Transverse colon (tissue), 4 donors: ENCODE measurements around the gene SCN8A. TPM values are rescaled to one million over a fixed set of nuclear protein-coding genes. Genes with fewer than 3 reads are reported as not detected.

Source experiments
- DNase-seq: peaks from one replicate; pipeline ENCODE4 v3.0.0-alpha.2; 2019
- H3K27ac ChIP-seq, 4 donors: fragments of 200-600 bp; sonication (generic); 2 replicates each; pipeline ENCODE4 v1.5.1; 2016 to 2018; ENCODE audit warnings: inconsistent platforms in 4 of 4
- H3K27me3 ChIP-seq: fragments of 200-600 bp; sonication (generic); 2 replicates; pipeline ENCODE4 v1.5.1; 2017; ENCODE audit warnings: inconsistent platforms
- H3K36me3 ChIP-seq, 4 donors: fragments of 200-600 bp; sonication (generic); 2 replicates each; pipeline ENCODE4 v1.5.1; 2017 to 2019; ENCODE audit warnings: inconsistent platforms in 4 of 4
- H3K4me1 ChIP-seq, 4 donors: fragments of 200-600 bp; sonication (generic); 2 replicates each; pipeline ENCODE4 v1.5.1; 2017 to 2020; ENCODE audit warnings: inconsistent platforms in 4 of 4
- H3K4me3 ChIP-seq, 4 donors: fragments of 200-600 bp; sonication (generic); 1 replicate in 1 of 4; 2 replicates in 3 of 4; pipeline versions ENCODE4 v1.5.1 to v1.6.1; 2017 to 2019; ENCODE audit warnings: inconsistent platforms in 4 of 4
- H3K9me3 ChIP-seq, 2 donors: fragments of 200-600 bp; sonication (generic); 2 replicates each; pipeline ENCODE4 v1.5.1; 2017 to 2019; ENCODE audit warnings: inconsistent platforms in 2 of 2
- EP300 ChIP-seq: sonication (generic); formaldehyde crosslinking; IDR thresholded peaks from one replicate; pipeline ENCODE4 v1.6.1; 2017; ENCODE audit warnings: antibody characterized with exemption, low read depth
- POLR2A ChIP-seq: fragments of 450-650 bp; IDR thresholded peaks from one replicate; pipeline ENCODE4 v1.6.1; 2016; ENCODE audit warnings: antibody characterized with exemption, mild to moderate bottlenecking, moderate library complexity
- POLR2AphosphoS5 ChIP-seq, 3 donors: sonication (generic); formaldehyde crosslinking; IDR thresholded peaks; one replicate each; pipeline ENCODE4 v1.6.1; 2016; ENCODE audit warnings: antibody characterized with exemption in 3 of 3
- WGBS, 2 donors: methylation state at CpG; one replicate each; pipeline ENCODE4 v1.1.5; 2018; ENCODE audit warnings: low coverage in 1 of 2; 5-methylcytosine and 5-hydroxymethylcytosine counted together
- in situ Hi-C, 4 donors: fragments of 200-750 bp; cut with MboI; loops; one replicate each; pipeline versions ENCODE4 v1.15.0 to v1.15.1; 2017; ENCODE audit warnings: low sequenced_read_pairs in 3 of 4, low pct_ligation_motif_present in 1 of 4, low pct_unique_long_range_greater_than_20kb in 1 of 4
- intact Hi-C: fragments of 100-400 bp; cut with DNase I; formaldehyde crosslinking; loops from one replicate; pipeline ENCODE4 v1.15.1; 2023; ENCODE audit warnings: low total_unique reads
- total RNA-seq, 4 donors: library from RNA; depleted of rRNA; stranded (reverse); fragments of >200 nt; gene quantifications; one replicate each; pipeline ENCODE4 v1.1.0, GENCODE V29; 2016
- TF ChIP-seq, protein P1 (sequence below), 5 experiments: fragments of 200-600 bp in 3 of 5; fragments of 450-650 bp in 2 of 5; sonication (generic) in 3 of 5; IDR thresholded peaks; 1 replicate in 2 of 5; 2 replicates in 3 of 5; pipeline ENCODE4 v1.5.1; 2016 to 2017; ENCODE audit warnings: antibody characterized with exemption in 5 of 5, inconsistent platforms in 3 of 5, mild to moderate bottlenecking in 2 of 5, moderate library complexity in 1 of 5

Gene SCN8A
- total RNA-seq: 1 to 10 TPM in 3 of 4 donors, under 1 TPM in 1; 0.37 to 6.8 (median 3.2) TPM

- in situ Hi-C loops: no loop called here
Measured at GRCh38 chr12:51591016-51591901, at the start of gene SCN8A. TSS of gene SCN8A (plus strand) at chr12:51591233. CDS start at chr12:51662818, 71,585 bp downstream.

GRCh38 chr12:51546097-51546496 lies 44.9 kb upstream of the SCN8A start:
- intact Hi-C loops: no loop called here
- H3K4me1 ChIP-seq: no peaks in the 10 kb centered on the region

More at GRCh38 chr12:51591016-51591901, at the start of gene SCN8A:
- peaks cover 0 to 13% (median 9%) of the 10 kb centered on the region in 4 donors for H3K4me1 ChIP-seq
- TF ChIP-seq, protein P1, sequence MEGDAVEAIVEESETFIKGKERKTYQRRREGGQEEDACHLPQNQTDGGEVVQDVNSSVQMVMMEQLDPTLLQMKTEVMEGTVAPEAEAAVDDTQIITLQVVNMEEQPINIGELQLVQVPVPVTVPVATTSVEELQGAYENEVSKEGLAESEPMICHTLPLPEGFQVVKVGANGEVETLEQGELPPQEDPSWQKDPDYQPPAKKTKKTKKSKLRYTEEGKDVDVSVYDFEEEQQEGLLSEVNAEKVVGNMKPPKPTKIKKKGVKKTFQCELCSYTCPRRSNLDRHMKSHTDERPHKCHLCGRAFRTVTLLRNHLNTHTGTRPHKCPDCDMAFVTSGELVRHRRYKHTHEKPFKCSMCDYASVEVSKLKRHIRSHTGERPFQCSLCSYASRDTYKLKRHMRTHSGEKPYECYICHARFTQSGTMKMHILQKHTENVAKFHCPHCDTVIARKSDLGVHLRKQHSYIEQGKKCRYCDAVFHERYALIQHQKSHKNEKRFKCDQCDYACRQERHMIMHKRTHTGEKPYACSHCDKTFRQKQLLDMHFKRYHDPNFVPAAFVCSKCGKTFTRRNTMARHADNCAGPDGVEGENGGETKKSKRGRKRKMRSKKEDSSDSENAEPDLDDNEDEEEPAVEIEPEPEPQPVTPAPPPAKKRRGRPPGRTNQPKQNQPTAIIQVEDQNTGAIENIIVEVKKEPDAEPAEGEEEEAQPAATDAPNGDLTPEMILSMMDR (IDR thresholded peaks at IDR 0.05): no peak
- no peak for TF ChIP-seq POLR2AphosphoS5 (IDR thresholded peaks at IDR 0.05)
- TF ChIP-seq POLR2A: no peak
- TF ChIP-seq EP300: no peak
- 2% methylated on average over 21 of the region's 91 CpGs; no CpG with 5 or more reads in 1 of the 2 donors for WGBS, 2 donors
- peak; percentile 27 for DNase-seq
- H3K4me3 ChIP-seq: peak within 1 kb of the TSS; percentile 29 to 75 (median 54)
- H3K27me3 ChIP-seq: peaks cover 62% of the 10 kb centered on the region
- H3K36me3 ChIP-seq: no peaks in the 10 kb centered on the region
- H3K9me3 ChIP-seq: no peaks in the 10 kb centered on the region
- H3K27ac ChIP-seq: no peak within 1 kb of the TSS
- intact Hi-C loops: no loop called here

GRCh38 chr12:51547606-51548005 lies 43.4 kb upstream of the SCN8A start:
- Histone ChIP-seq H3K9me3 (no peaks in the 10 kb centered on the region), H3K4me3 (no peak overlapping the region), H3K27me3 (peaks cover 4% of the 10 kb centered on the region), H3K4me1 (no peaks in the 10 kb centered on the region), H3K27ac (no peak overlapping the region), H3K36me3 (no peaks in the 10 kb centered on the region)
- intact Hi-C loops: no loop called here
- in situ Hi-C loops: loop anchor here in 1 of 4 donors (25.0 kb wide), 1 partner anchor 265 kb away; a partner anchor contains a TSS
- TF ChIP-seq POLR2A (no peak), POLR2AphosphoS5 (IDR thresholded peaks at IDR 0.05) (no peak), EP300 (no peak)
- TF ChIP-seq, protein P1 (IDR thresholded peaks at IDR 0.05): no peak
- DNase-seq: no peak
- WGBS, 2 donors: 72 to 81% methylated on average over 6 of the region's 6 CpGs

More at GRCh38 chr12:51546097-51546496, 44.9 kb upstream of the SCN8A start:
- no peaks in the 10 kb centered on the region for H3K36me3 ChIP-seq
- TF ChIP-seq POLR2AphosphoS5 (IDR thresholded peaks at IDR 0.05): no peak
- TF ChIP-seq, protein P1 (IDR thresholded peaks at IDR 0.05): no peak
- no peak for TF ChIP-seq EP300
- no peak for TF ChIP-seq POLR2A
- H3K4me3 ChIP-seq: no peak overlapping the region
- in situ Hi-C loops: loop anchor here in 1 of 4 donors (25.0 kb wide), 1 partner anchor 266 kb away; a partner anchor contains a TSS
- DNase-seq: no peak
- no peak overlapping the region for H3K27ac ChIP-seq
- peaks cover 4% of the 10 kb centered on the region for H3K27me3 ChIP-seq
- no peaks in the 10 kb centered on the region for H3K9me3 ChIP-seq

- in situ Hi-C loops: loop anchor here in 1 of 4 donors (25.0 kb wide), 1 partner anchor 264 kb away; a partner anchor contains a TSS
- Histone ChIP-seq H3K9me3 (no peaks in the 10 kb centered on the region), H3K36me3 (no peaks in the 10 kb centered on the region), H3K4me3 (no peak overlapping the region), H3K4me1 (no peaks in the 10 kb centered on the region), H3K27ac (no peak overlapping the region), H3K27me3 (peaks cover 4% of the 10 kb centered on the region)
- intact Hi-C loops: no loop called here
- TF ChIP-seq POLR2A (no peak), POLR2AphosphoS5 (IDR thresholded peaks at IDR 0.05) (no peak), EP300 (no peak)
- TF ChIP-seq, protein P1 (IDR thresholded peaks at IDR 0.05): no peak
- no peak for DNase-seq
- WGBS, 2 donors: 25% methylated on average over 2 of the region's 2 CpGs; no CpG with 5 or more reads in 1 of the 2 donors
Measured at GRCh38 chr12:51548241-51548640, 42.8 kb upstream of the SCN8A start.
